ENCODE measurements around the gene LIMCH1.

The LIMCH1 gene

DNA sequence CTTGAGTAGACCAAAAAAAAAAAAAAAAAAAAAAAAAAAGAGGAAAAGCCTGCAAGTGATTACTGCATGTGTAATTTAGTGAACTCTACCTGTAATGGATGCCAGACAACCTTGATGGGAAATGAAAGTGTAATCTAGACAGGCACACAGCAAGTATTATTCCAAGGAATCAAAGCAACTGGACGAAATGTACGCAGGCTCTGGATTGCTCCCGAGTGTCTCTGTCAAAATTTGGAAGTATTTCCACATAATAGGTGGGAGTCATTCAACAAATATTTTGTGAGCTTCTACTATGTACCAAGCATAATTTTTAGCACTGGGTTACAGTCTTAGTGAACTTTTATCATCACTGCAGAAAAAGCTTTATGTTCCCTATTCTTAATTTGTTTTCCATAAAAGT lies 64.2 kb downstream of the LIMCH1 start:
- no peak for DNase-seq (ENCODE audit: extremely low read depth, insufficient read length)
- Histone ChIP-seq H3K4me3 (replicated peaks; ENCODE audit: low read depth, low read length) (no peak overlapping the region), H3K27me3 (replicated peaks; ENCODE audit: control insufficient read depth, insufficient read depth, low read length) (no peaks in the 10 kb centered on the region; the same call in none of the 2 replicates), H3K36me3 (ENCODE audit: control insufficient read depth, insufficient read depth, low read length) (no peaks in the 10 kb centered on the region)
- TF ChIP-seq, protein P1, sequence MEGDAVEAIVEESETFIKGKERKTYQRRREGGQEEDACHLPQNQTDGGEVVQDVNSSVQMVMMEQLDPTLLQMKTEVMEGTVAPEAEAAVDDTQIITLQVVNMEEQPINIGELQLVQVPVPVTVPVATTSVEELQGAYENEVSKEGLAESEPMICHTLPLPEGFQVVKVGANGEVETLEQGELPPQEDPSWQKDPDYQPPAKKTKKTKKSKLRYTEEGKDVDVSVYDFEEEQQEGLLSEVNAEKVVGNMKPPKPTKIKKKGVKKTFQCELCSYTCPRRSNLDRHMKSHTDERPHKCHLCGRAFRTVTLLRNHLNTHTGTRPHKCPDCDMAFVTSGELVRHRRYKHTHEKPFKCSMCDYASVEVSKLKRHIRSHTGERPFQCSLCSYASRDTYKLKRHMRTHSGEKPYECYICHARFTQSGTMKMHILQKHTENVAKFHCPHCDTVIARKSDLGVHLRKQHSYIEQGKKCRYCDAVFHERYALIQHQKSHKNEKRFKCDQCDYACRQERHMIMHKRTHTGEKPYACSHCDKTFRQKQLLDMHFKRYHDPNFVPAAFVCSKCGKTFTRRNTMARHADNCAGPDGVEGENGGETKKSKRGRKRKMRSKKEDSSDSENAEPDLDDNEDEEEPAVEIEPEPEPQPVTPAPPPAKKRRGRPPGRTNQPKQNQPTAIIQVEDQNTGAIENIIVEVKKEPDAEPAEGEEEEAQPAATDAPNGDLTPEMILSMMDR (IDR thresholded peaks at IDR 0.05; ENCODE audit: insufficient read depth, low read length, poor library complexity, severe bottlenecking): no peak

- no peak for DNase-seq (ENCODE audit: extremely low read depth, insufficient read length)
- H3K4me3 ChIP-seq (replicated peaks; ENCODE audit: low read depth, low read length): no peak overlapping the region
Measured at GRCh38 chr4:41602886-41603498, 65.0 kb downstream of the LIMCH1 start.

GRCh38 chr4:41609851-41610250 lies 71.9 kb downstream of the LIMCH1 start:
- Histone ChIP-seq H3K27me3 (replicated peaks; ENCODE audit: control insufficient read depth, insufficient read depth, low read length) (no peaks in the 10 kb centered on the region; the same call in none of the 2 replicates), H3K36me3 (ENCODE audit: control insufficient read depth, insufficient read depth, low read length) (no peaks in the 10 kb centered on the region), H3K4me3 (replicated peaks; ENCODE audit: low read depth, low read length) (no peak overlapping the region)
- DNase-seq (ENCODE audit: extremely low read depth, insufficient read length): no peak
- TF ChIP-seq, protein P1 (IDR thresholded peaks at IDR 0.05; ENCODE audit: insufficient read depth, low read length, poor library complexity, severe bottlenecking): no peak

More at GRCh38 chr4:41602886-41603498, 65.0 kb downstream of the LIMCH1 start:
- TF ChIP-seq, protein P1 (IDR thresholded peaks at IDR 0.05; ENCODE audit: insufficient read depth, low read length, poor library complexity, severe bottlenecking): no peak
- Histone ChIP-seq H3K27me3 (replicated peaks; ENCODE audit: control insufficient read depth, insufficient read depth, low read length) (no peaks in the 10 kb centered on the region; the same call in none of the 2 replicates), H3K36me3 (ENCODE audit: control insufficient read depth, insufficient read depth, low read length) (no peaks in the 10 kb centered on the region)

GRCh38 chr4:41610474-41610873 lies 72.5 kb downstream of the LIMCH1 start:
- H3K36me3 ChIP-seq (ENCODE audit: control insufficient read depth, insufficient read depth, low read length): no peaks in the 10 kb centered on the region
- TF ChIP-seq, protein P1 (IDR thresholded peaks at IDR 0.05; ENCODE audit: insufficient read depth, low read length, poor library complexity, severe bottlenecking): no peak

DNA sequence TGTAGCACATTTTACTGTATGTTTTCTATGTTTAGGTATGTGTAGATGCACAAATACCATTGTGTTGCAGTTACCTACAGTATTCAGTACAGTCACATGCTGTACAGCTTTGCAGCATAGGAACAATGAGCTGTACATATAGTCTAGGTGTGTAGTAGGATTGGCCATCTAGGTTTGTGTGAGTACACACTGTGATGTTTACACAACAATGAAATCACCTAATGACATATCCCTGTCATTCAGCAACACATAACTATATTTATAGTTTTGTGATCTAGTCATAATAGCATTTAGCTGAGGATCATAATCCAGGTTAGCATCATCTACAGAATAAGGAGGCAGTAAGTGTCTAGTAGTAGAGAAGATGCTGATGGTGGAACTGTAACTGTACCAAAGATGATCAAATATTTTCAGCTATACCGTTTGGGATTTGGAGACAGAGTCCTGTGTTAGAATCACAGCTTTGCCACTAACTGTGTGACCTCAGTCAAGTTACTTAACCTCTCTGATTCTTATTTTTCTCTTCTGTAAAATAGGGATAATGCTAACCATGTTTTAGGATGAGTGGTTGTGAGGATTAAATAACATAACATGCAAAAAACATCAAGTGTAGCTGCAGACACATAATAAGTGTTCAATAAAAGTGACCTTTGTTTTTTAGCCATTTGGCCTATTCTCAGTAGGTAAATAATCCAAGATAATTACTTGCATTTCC lies 73.3 kb downstream of the LIMCH1 start:
- no peaks in the 10 kb centered on the region for H3K36me3 ChIP-seq (ENCODE audit: control insufficient read depth, insufficient read depth, low read length)
- DNase-seq (ENCODE audit: extremely low read depth, insufficient read length): no peak
- TF ChIP-seq, protein P1 (IDR thresholded peaks at IDR 0.05; ENCODE audit: insufficient read depth, low read length, poor library complexity, severe bottlenecking): no peak
- no peaks in the 10 kb centered on the region; the same call in 1 of the 2 replicates for H3K27me3 ChIP-seq (replicated peaks; ENCODE audit: control insufficient read depth, insufficient read depth, low read length)
- H3K4me3 ChIP-seq (replicated peaks; ENCODE audit: low read depth, low read length): no peak overlapping the region

More at GRCh38 chr4:41610474-41610873, 72.5 kb downstream of the LIMCH1 start:
- no peak overlapping the region for H3K4me3 ChIP-seq (replicated peaks; ENCODE audit: low read depth, low read length)
- H3K27me3 ChIP-seq (replicated peaks; ENCODE audit: control insufficient read depth, insufficient read depth, low read length): no peaks in the 10 kb centered on the region; the same call in none of the 2 replicates
- DNase-seq (ENCODE audit: extremely low read depth, insufficient read length): no peak

Data from GM06990 (cell line).